ENCODE results near the gene FBXL16.

Gene FBXL16

GRCh38 chr16:723695-724094, 18.1 kb upstream of the FBXL16 start:
- Histone ChIP-seq H3K79me2 (no peaks in the 10 kb centered on the region), H3K9ac (no peak overlapping the region), H2AFZ (no peak overlapping the region), H3K4me2 (ENCODE audit: low read length) (no peak overlapping the region), H3K36me3 (ENCODE audit: control insufficient read depth, insufficient read depth, low read length) (no peaks in the 10 kb centered on the region), H3K4me1 (peaks cover 19% of the 10 kb centered on the region), H3K9me3 (ENCODE audit: control insufficient read depth, low read length) (no peaks in the 10 kb centered on the region), H3K27me3 (ENCODE audit: control insufficient read depth, insufficient read depth, low read length) (no peaks in the 10 kb centered on the region), H3K27ac (no peak overlapping the region), H3K4me3 (ENCODE audit: low read depth, low read length) (no peak overlapping the region)
- TF ChIP-seq, protein P1, sequence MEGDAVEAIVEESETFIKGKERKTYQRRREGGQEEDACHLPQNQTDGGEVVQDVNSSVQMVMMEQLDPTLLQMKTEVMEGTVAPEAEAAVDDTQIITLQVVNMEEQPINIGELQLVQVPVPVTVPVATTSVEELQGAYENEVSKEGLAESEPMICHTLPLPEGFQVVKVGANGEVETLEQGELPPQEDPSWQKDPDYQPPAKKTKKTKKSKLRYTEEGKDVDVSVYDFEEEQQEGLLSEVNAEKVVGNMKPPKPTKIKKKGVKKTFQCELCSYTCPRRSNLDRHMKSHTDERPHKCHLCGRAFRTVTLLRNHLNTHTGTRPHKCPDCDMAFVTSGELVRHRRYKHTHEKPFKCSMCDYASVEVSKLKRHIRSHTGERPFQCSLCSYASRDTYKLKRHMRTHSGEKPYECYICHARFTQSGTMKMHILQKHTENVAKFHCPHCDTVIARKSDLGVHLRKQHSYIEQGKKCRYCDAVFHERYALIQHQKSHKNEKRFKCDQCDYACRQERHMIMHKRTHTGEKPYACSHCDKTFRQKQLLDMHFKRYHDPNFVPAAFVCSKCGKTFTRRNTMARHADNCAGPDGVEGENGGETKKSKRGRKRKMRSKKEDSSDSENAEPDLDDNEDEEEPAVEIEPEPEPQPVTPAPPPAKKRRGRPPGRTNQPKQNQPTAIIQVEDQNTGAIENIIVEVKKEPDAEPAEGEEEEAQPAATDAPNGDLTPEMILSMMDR (IDR thresholded peaks at IDR 0.05) = no peak

DNA sequence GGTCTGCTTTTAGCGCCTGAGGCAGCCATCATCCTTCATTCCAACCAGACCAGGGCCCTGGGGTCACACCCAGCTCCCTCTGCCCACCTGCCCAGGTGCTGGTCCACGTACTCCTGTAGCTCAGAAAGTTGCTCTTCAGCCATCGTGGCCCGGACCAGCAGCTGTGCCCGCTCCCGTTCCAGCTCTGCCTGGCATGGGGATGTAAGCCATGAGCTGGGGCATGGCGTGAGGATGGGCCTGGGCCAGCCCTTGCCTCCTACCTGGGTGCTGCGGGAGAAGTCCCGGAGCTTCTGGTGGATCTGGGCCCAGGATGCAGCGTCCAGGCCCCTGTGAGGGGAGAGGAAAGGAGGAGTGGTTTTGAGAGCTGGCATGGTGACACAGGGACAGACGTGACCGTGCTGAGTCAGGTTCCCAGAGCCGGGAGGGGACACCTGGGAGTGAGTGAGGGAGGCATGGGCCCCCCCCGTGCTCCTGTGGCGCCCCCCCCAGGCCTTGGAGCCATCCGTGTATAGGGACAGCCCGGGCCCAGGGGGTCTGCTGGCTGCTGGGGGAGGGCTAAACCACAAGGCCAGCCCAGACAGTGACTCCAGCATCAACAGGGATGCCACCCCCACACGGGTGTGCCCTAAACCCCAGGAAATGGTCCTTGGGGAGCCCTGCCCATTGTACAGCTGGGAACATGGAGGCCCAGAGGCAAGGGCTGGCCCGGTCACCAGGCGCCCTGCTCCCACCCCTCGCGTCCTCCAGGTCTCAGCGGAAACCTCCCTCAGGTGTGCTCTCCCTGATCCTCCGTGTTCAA, 17.4 kb upstream of the FBXL16 start:
- no peaks in the 10 kb centered on the region for H3K36me3 ChIP-seq (ENCODE audit: control insufficient read depth, insufficient read depth, low read length)
- H3K27me3 ChIP-seq (ENCODE audit: control insufficient read depth, insufficient read depth, low read length) = no peaks in the 10 kb centered on the region
- H3K9ac ChIP-seq = no peak overlapping the region
- H3K79me2 ChIP-seq = no peaks in the 10 kb centered on the region
- no peak overlapping the region for H3K4me2 ChIP-seq (ENCODE audit: low read length)
- H3K9me3 ChIP-seq (ENCODE audit: control insufficient read depth, low read length) = no peaks in the 10 kb centered on the region
- H2AFZ ChIP-seq = no peak overlapping the region
- TF ChIP-seq, protein P1 (IDR thresholded peaks at IDR 0.05) = no peak
- no peak overlapping the region for H3K4me3 ChIP-seq (ENCODE audit: low read depth, low read length)
- H3K27ac ChIP-seq = no peak overlapping the region
- H3K4me1 ChIP-seq = peaks cover 19% of the 10 kb centered on the region

GRCh38 chr16:721765-722540, 16.4 kb upstream of the FBXL16 start:
- H3K27me3 ChIP-seq (ENCODE audit: control insufficient read depth, insufficient read depth, low read length) = no peaks in the 10 kb centered on the region
- peaks cover 16% of the 10 kb centered on the region for H3K4me1 ChIP-seq
- H3K36me3 ChIP-seq (ENCODE audit: control insufficient read depth, insufficient read depth, low read length) = no peaks in the 10 kb centered on the region
- H3K9me3 ChIP-seq (ENCODE audit: control insufficient read depth, low read length) = no peaks in the 10 kb centered on the region
- peaks cover under 1% of the 10 kb centered on the region for H3K79me2 ChIP-seq
- TF ChIP-seq, protein P1 (IDR thresholded peaks at IDR 0.05) = no peak
- H3K4me3 ChIP-seq (ENCODE audit: low read depth, low read length) = peak overlapping the region; percentile 73
- peak overlapping the region; percentile 94 for H3K27ac ChIP-seq
- H3K4me2 ChIP-seq (ENCODE audit: low read length) = peak overlapping the region; percentile 97
- peak overlapping the region; percentile 38 for H2AFZ ChIP-seq
- no peak overlapping the region for H3K9ac ChIP-seq

DNA sequence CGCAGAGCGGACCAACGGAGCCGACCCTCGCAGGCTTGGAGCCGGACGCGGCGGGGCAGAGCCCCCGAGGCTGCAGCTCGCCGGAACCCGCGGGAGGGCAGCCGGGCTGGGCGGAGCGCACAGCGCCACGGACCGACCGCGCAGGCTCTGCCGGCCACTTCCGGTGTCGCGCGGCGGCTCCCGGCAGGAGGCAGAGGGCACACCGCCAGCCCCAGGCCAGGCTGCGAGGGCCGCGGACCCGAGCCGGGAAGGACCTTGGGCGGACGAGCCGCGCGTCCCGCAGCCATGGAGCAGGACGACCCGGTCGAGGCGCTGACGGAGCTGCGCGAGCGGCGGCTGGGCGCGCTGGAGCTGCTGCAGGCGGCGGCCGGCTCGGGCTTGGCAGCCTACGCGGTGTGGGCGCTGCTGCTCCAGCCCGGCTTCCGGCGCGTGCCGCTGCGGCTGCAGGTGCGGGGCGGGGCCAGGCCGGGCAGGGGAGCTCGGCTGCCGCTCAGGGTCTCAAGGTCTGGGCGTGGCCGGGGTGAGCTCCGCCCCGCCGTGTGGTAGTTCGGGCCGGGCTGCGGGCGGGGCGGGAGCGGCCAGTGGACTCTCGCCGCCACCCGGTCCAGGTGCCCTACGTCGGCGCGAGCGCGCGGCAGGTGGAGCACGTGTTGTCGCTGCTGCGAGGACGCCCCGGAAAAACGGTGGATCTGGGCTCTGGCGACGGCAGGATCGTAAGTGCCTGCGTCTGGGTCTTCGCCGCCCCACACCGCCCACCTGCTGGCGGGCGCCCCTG, 15.6 kb upstream of the FBXL16 start, which contains the start of gene ANTKMT:
TSS of gene ANTKMT (plus strand) at position 157 of the 775 bp plus-strand sequence. CDS start at position 286, 129 bp downstream.
- peaks cover 18% of the 10 kb centered on the region for H3K4me1 ChIP-seq
- no peaks in the 10 kb centered on the region for H3K36me3 ChIP-seq (ENCODE audit: control insufficient read depth, insufficient read depth, low read length)
- H3K79me2 ChIP-seq = peaks cover 2% of the 10 kb centered on the region
- H3K9ac ChIP-seq = peak within 1 kb of the TSS; percentile 63
- H3K4me3 ChIP-seq (ENCODE audit: low read depth, low read length) = peak within 1 kb of the TSS; percentile 73
- TF ChIP-seq, protein P1 (IDR thresholded peaks at IDR 0.05) = no peak
- H3K27ac ChIP-seq = peak within 1 kb of the TSS; percentile 94
- no peaks in the 10 kb centered on the region for H3K27me3 ChIP-seq (ENCODE audit: control insufficient read depth, insufficient read depth, low read length)
- H3K4me2 ChIP-seq (ENCODE audit: low read length) = peak within 1 kb of the TSS; percentile 97
- H3K9me3 ChIP-seq (ENCODE audit: control insufficient read depth, low read length) = no peaks in the 10 kb centered on the region
- peak within 1 kb of the TSS; percentile 97 for H2AFZ ChIP-seq

Measured in parathyroid adenoma (tissue), 2 donors.